Stimulated activated CD8-positive, alpha-beta memory T cell treated with anti-CD3 and anti-CD28 coated beads, Interleukin-7, amount 100 ng/mL, for 48 hours (primary cell): Measurements from ENCODE around the gene LRRK1.

Experiments
- DNase-seq, 2 donors: peaks; one replicate each; pipeline ENCODE4 v3.0.0-alpha.2; 2020; ENCODE audit warnings: low read depth in 1 of 2; ENCODE audit errors: extremely low read depth in 1 of 2

LRRK1 gene

DNA sequence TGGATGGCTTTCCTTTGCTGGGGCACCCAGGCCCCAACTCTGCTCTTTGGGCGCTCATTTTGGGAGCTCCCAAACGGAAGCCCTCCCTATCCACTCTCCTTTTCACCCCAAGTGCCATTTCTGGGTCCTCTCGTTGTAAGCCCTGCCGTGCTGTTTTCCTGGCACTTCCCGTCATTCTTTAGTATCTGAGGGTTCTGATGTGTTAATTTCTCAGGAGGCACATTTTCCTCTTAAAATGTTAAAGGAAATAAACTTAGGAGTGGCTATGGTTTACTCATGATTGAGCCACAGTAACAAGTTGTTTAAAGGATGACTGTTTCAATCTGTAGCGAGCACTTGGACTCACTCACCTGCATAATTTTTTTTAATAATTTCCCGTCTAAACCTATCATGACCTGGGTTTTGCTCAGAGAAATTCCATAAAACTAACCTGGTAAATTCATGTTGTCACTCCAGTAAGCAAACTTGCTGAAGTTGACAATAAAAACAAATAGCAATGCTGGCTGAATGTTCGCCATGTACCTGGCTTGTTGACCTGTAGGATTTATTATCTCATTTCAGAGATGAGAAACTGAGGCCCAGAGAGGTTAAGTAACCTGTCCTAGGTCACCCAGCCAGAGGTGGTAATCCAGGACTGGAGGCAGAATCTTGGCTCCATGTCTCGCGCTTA is 29.0 kb upstream of the LRRK1 start:
- no peak for DNase-seq

DNA sequence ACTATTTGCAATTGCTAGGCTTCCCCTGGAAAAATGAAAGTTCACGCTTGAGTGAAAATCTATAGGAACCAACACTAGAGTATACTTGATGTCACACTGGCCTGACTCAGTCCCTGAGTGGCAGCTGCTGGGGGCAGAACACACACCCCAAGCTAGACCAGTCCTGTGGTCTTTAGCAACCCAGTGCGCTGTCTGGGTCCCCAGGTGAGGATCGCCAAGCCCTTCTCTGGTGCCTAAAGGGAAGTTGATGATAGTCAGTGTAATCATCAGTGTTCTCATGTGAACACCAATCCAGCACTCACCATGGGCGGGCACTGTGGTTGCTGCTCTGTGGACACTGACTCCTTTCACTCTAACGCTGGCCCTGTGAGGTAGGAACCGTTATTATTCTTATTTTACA is 28.3 kb upstream of the LRRK1 start:
- DNase-seq, result no peak

DNA sequence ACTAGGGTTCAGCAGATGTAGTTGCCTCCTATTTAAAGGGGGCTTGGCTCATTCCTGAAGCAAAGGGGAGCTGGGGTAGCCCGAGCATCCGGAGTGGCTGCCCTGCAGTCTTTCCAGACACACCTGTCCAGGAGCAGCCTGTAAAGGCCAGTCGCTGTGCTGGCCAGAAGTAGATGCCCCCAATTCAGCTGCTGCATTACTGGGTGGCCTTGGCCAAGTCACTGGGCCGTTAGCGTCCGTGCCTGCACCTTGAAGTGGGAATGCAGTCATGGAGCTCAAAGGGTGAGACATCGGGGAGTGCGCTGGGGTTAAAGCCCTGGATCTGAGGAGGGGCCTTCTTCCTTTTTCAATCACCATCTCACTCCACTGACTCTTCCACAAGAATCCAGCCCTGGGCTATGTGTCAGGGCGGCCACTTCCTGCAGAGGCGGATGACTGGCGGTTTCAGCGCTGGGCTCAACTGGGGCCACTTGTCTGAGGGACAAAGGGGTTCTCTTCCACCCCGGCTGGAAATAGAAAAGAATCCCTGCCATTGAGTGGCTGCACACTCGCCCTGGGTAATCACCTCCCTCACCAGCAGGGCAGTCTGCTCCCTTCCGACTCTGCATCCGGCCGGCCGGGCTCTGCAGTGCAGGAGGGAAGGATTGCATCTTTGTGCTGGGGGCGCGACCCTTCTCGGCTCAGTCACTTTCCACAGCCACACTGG is 27.7 kb upstream of the LRRK1 start:
- no peak for DNase-seq

DNA sequence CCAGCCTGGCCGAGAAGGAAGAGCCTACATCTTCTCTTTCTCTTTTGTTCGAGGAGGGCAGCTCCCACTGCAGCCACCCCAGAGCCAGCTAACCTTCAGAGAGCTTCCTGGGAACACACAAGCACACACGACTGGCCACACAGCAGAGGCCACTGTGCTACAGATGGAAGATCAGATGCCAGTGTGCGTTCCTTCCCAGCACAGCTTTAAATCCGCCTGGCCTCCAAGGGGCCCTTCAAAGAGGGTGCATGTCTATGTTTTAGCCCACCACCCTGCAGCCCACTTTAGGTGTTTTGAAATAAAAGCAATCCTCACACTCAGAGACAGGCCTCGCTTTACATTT is 27.2 kb upstream of the LRRK1 start:
- no peak for DNase-seq

GRCh38 chr15:100893261-100893963 is 25.7 kb upstream of the LRRK1 start:
- no peak for DNase-seq

GRCh38 chr15:100893964-100894295 is 25.2 kb upstream of the LRRK1 start:
- DNase-seq, result no peak

DNA sequence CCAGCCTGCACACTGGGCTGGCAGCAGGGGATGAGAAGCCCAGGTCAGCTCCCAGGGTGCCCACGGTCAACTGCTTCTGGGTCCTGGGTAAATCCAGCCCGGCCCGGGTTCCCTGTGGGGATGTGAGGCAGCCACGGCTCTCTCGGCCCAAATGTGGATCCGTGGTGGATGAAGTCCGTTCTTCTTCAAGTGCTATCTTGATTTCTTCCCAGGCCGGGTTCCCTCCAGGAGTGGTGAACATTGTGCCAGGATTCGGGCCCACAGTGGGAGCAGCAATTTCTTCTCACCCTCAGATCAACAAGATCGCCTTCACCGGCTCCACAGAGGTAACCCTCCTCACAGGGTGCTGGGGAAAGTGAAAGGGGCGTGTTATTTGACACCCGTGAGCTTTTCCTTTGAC is 23.4 kb upstream of the LRRK1 start:
- no peak for DNase-seq

DNA sequence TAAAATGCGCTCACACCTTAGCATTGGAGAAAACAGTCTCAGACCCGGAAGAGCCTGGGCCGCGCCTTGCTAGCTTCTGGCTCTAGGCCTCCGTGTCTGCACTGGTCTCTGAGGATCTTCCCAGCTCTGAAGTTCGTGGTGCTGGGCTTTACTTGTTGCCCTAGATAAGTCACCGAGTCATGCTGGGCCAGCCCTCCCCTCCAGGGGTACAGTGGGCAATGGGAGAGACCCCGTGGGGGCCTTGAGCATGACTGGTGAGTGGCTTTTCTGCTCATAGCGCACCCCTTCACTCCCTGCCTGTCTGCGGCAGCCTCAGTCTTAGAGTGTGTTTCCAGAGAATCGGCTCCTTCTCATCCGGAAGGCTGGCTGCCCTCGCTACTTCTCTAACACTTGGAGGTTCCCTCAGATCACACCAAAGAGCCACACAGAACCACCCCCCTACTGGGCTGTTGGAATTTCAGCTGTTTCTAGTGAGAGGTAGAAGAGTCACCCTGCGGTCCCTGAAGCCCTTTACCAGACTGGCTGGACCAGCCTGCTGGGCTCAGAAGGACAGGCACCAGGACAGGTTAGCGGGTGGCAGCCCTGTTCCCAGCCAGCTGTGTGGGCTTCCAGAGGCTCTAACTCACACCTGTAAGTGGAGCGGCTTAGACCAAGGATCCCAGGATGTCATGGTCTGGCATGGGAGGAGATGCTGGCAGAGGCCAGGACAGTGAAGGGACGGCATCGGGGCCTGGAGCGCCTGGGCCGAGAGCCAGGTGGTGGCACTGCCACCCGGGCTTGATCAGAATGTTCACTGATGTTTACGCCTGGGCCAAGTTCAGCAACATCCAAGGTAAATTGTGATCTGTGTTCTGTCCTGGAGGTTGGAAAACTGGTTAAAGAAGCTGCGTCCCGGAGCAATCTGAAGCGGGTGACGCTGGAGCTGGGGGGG is 21.7 kb upstream of the LRRK1 start:
- no peak for DNase-seq

GRCh38 chr15:100898152-100898490 is 21.0 kb upstream of the LRRK1 start:
- no peak for DNase-seq

DNA sequence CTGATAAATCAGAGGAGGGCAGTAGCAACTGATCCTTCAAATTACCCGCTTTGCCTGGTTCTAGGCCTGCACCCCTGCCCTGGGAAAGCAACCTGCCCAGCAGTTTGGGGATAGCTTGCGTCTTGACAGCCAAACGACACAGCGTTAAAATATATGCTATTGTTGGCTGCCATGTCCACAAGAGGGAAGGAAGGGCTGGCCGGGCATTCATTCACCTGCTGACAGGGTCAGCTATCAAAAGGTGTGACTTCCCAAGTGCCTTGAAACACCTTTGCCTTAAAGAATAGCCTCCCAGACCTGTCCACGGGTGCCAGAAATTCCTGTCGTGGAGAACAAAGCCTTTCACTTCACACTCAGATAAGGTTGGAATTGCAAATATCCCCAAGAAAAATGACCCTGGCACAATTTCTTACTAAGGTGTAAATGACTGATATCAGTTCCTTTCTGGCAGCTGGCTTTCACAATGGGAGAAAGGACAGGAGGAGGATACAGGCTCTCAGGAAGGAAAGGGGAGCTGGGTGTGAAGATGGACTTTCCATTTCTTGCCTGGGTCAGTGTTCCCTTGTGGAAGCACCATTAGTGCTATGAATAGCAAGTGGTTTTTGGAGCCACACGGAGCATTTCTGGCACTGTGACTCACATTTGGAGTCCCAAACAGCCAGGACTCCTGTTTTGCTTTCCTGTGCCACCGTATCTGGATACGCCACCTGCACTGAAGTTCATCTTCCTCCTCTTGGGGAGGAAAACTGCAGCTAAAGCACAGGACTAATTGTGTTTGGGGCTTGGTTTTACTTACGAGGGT is 20.3 kb upstream of the LRRK1 start:
- no peak for DNase-seq

DNA sequence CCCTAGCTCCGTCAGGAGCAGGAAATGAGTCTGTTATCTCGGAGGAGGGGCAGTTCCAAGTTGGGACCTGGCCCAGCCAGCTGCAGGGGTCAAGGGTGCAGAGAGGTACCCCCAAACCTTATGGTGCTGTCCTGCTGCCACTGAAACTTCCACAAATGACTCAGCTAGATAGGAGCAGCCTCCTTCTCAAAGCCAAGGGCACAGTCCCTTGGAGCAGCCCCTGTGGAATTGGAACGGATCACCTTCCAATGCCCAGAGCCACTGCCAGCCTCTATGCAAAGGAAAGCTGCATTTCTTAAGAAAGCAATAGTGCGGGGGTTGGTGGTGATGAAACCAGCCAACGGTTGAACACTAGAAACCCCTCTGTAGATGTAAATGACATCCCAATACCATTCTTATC is 19.6 kb upstream of the LRRK1 start:
- DNase-seq, result no peak

DNA sequence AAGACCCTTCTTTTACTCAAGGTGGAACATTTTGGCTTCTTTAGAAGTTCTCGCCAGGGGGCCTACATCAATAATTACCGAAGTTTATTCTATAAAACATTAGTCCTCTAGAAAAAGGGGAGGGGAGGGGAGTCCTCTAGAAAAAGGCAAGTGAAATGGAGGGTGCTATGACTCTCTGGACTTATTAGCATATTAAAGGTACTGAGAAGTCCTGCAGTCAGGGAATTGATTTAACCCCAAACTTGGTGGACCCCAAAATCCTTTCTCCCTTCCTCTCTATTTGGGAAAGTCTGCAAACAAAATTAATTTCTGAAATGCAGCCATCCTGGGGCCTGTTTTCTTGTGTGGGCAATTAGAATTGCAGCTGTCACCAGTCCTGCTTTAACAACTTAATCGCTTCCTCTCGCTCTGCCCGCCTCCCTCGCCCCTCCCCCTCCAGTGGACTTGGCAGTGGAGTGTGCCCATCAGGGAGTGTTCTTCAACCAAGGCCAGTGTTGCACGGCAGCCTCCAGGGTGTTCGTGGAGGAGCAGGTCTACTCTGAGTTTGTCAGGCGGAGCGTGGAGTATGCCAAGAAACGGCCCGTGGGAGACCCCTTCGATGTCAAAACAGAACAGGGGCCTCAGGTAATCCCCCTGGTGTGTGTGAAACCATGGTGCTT is 18.9 kb upstream of the LRRK1 start:
- no peak for DNase-seq

DNA sequence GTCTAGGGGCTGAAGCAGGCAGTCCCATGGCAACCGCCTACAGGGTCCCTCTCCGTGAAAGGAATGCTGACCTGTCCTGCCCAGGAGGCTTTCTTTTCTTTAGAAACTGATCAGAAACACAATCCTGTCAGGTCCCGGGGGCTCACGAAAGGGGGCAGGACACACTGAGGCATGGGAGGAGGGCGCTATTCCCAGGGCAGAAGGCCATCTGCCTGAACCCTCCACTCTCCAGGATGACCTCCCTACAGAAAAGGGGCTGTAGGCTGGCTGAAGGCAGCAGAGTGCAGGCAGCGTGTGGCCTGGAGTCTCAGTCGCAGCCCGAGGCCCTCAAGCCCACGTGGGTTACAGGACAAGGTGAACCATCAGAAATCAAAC is 18.4 kb upstream of the LRRK1 start:
- DNase-seq, result no peak

DNA sequence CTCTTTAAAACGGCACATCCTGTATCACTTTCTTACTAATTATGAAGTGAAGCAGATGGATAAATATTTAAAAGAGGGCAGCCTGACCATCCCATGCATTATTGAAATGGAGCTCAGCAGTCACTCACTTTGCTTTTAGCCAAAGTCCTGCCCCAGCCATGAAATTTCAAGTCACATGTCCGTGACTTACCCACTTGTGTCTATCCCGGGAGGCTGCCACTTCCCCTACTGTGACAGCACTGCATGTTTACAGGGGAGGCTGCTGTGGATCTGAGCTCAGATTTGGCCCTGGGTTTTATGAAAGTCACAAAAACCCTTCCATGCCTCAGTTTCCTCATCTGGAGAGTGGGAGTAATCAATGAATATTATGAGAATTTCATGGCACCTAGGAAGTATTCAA is 17.9 kb upstream of the LRRK1 start:
- no peak for DNase-seq

DNA sequence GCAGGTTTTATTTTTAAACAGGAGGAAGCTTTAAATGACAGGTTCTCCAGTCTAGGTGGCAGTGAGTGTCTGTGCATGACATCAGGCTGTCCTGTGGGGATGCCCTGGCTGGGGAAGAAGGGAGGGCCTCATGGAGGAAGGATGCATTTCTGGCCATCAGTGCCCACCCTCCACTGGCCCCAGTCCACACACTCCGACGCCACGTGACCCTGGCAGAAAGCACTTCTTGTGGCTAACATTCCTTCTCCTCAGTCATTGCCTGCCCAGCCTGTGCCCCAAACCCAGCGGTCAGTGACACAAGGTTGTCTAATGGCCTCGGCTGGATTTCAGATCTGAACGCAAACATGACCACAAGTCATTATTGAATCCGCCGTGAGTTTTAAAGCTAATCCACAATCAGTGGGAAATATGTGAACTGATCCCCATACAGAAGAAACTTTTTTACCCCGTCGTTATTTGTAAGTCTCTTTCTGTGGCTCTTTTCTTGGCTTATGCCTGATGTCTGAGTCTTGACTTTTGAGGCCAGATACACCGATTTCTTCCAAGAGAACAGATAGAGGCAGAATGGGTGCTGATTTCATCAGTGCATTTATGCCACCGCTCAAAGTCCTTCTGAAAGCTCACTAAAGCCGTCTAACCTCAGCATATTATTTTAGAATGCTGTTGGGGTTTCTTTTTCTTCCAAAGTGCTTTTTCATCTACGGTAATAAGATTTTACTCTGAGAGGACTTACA is 17.3 kb upstream of the LRRK1 start:
- no peak for DNase-seq

DNA sequence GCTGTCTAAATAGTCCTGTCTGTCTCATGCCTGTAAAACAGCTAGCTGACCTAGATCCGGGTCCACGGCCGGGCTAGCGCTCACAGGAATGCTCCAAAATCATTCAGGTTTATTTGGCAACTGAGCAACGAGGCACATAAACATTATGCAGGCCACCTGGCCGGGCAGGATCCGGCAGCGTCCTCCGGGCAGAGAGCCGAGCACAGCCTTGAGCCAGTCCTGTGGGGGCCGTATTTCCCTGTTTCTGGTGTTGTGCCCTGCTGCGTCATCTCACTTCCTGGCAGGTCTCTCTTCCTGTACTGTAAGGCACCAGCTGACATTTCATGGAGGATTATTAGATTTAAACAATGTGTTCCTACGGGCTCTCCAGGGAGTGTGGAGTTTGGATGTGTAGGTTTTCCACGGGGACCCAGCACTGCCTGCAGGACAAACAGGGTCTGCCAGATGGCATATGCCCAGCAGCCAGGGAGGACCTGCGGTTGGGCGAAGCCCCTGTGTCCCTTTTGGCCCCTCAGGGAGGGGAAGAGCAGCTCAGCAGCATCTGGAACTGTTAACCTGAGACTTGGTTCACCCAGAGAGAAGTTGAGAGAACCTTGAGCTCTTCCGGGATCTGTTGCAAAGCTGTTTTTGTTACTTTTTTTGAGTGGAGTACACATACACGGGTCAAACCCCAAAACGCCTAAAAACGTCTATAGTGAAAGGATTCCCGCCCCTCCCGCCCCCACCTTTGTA is 16.6 kb upstream of the LRRK1 start:
- no peak for DNase-seq

DNA sequence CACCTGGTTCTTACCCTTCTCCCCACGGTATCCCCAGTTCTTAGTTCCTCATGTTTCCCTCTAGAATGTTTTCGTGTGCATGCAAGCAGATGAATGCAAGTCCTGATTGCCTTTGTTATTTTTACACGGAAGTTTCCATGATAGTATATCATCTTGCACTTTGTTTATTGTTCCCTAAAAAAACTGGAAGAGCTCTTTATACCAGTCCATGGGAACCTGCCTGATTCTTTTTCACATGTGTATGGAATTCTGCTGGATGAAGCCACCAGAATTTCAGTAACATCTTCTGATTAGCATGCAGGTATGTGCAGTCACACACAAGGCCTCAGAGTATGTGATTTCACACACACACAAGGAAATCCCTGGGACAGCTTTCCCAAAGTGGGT is 16.0 kb upstream of the LRRK1 start:
- DNase-seq, result no peak

- no peak for DNase-seq
These were observed 13.3 kb upstream of the LRRK1 start for GRCh38 chr15:100905850-100906249.

- no peak for DNase-seq
These were observed 10.7 kb upstream of the LRRK1 start for GRCh38 chr15:100908466-100908865.
